GM23248 (cell line): ENCODE measurements around the gene FNDC3B.

Experiments used
- EZH2 ChIP-seq: fragments of 200-600 bp; sonication (generic); IDR thresholded peaks from 2 replicates; pipeline ENCODE4 v1.6.1; 2018; ENCODE audit warnings: antibody characterized with exemption, mild to moderate bottlenecking; ENCODE audit not compliant: insufficient read depth, poor library complexity, severe bottlenecking
- EZH2phosphoT487 ChIP-seq: fragments of 200-600 bp; sonication (generic); IDR thresholded peaks from 2 replicates; pipeline ENCODE4 v1.6.1; 2018; ENCODE audit warnings: antibody characterized with exemption, moderate library complexity, mild to moderate bottlenecking, low read depth; ENCODE audit not compliant: insufficient read depth

- TF ChIP-seq EZH2phosphoT487 (no peak), EZH2 (no peak)
Measured at GRCh38 chr3:172142051-172142863, 102.9 kb downstream of the FNDC3B start.
